Testis (tissue), 3 donors: Measurements from ENCODE around the gene SNAI1. TPM values are rescaled to one million over a fixed set of nuclear protein-coding genes. Genes with fewer than 3 reads are reported as not detected.

ENCODE experiments used
- DNase-seq: peaks from one replicate; pipeline ENCODE4 v3.0.0-alpha.2; 2019
- H3K27ac ChIP-seq, 2 donors: fragments of 200-600 bp; sonication (generic); one replicate each; pipeline ENCODE4 v1.5.1; 2019
- H3K27me3 ChIP-seq: fragments of 200-600 bp; sonication (generic); one replicate; pipeline ENCODE4 v1.5.1; 2019
- H3K36me3 ChIP-seq: fragments of 200-600 bp; sonication (generic); one replicate; pipeline ENCODE4 v1.5.1; 2017; ENCODE audit warnings: low read depth; ENCODE audit errors: missing control alignments
- H3K4me1 ChIP-seq: fragments of 200-600 bp; sonication (generic); one replicate; pipeline ENCODE4 v1.5.1; 2019
- H3K4me3 ChIP-seq, 2 donors: fragments of 200-600 bp; sonication (generic); one replicate each; pipeline ENCODE4 v1.5.1; 2017 to 2019
- H3K9me3 ChIP-seq: fragments of 200-600 bp; sonication (generic); one replicate; pipeline ENCODE4 v1.5.1; 2017
- POLR2A ChIP-seq: fragments of 450-650 bp; IDR thresholded peaks from one replicate; pipeline ENCODE4 v1.6.1; 2017; ENCODE audit warnings: antibody characterized with exemption, mild to moderate bottlenecking, moderate library complexity
- WGBS, 2 donors: methylation state at CpG; one replicate each; pipeline ENCODE4 v1.1.5; 2018; 5-methylcytosine and 5-hydroxymethylcytosine counted together
- intact Hi-C: fragments of 100-400 bp; cut with DNase I; formaldehyde crosslinking; loops from one replicate; pipeline ENCODE4 v1.15.1; 2023; ENCODE audit warnings: low total_unique reads
- polyA plus RNA-seq: library from polyadenylated mRNA; stranded (reverse); fragments of 350-450 nt; fragmentation: Illumina TruSeq; extraction: RNeasy Lipid Tissue Mini Kit (QIAGEN cat#74804); gene quantifications from one replicate; pipeline ENCODE4 v1.2.3, GENCODE V29; 2014; ENCODE audit warnings: low read depth, low replicate concordance; ENCODE audit not compliant: insufficient read depth
- total RNA-seq, 2 donors: library from RNA; depleted of rRNA; stranded (reverse); fragments of >200 nt; gene quantifications; one replicate each; pipeline ENCODE4 v1.2.3, GENCODE V29; 2016
- TF ChIP-seq, protein P1 (sequence below), 3 experiments: fragments of 450-650 bp in 2 of 3; fragments of 200-600 bp in 1 of 3; sonication (generic) in 1 of 3; IDR thresholded peaks; one replicate each; pipeline ENCODE4 v1.5.1; 2016 to 2019; ENCODE audit warnings: antibody characterized with exemption in 3 of 3, mild to moderate bottlenecking in 2 of 3, moderate library complexity in 1 of 3

The SNAI1 gene
- total and polyA plus RNA-seq, 3 donors from 2014 or later: 4.0 to 7.6 (median 7.0) TPM

DNA sequence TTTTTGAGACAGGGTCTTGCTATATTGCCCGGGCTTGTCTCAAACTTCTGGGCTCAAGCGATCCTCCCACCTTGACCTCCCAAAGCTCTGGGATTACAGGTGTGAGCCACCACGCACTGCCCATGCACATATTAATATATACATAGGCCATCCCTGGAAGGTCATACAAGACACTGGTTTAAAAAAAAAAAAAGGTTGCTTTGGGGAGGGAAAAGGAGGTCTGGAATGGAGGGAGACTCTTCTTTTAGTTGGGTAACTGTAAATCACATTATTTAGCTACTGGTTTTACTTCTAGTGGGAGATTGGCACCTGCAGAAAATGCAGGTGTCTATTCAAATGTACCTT, 4.1 kb upstream of the SNAI1 start:
- Histone ChIP-seq H3K4me3 (no peak overlapping the region), H3K27ac (no peak overlapping the region), H3K9me3 (no peaks in the 10 kb centered on the region), H3K4me1 (peaks cover 14% of the 10 kb centered on the region), H3K36me3 (no peaks in the 10 kb centered on the region), H3K27me3 (no peaks in the 10 kb centered on the region)
- WGBS, 2 donors: 72 to 84% methylated on average over 3 of the region's 3 CpGs
- TF ChIP-seq POLR2A: no peak
- TF ChIP-seq, protein P1, sequence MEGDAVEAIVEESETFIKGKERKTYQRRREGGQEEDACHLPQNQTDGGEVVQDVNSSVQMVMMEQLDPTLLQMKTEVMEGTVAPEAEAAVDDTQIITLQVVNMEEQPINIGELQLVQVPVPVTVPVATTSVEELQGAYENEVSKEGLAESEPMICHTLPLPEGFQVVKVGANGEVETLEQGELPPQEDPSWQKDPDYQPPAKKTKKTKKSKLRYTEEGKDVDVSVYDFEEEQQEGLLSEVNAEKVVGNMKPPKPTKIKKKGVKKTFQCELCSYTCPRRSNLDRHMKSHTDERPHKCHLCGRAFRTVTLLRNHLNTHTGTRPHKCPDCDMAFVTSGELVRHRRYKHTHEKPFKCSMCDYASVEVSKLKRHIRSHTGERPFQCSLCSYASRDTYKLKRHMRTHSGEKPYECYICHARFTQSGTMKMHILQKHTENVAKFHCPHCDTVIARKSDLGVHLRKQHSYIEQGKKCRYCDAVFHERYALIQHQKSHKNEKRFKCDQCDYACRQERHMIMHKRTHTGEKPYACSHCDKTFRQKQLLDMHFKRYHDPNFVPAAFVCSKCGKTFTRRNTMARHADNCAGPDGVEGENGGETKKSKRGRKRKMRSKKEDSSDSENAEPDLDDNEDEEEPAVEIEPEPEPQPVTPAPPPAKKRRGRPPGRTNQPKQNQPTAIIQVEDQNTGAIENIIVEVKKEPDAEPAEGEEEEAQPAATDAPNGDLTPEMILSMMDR (IDR thresholded peaks at IDR 0.05): no peak
- DNase-seq: no peak
- intact Hi-C loops: no loop called here

DNA sequence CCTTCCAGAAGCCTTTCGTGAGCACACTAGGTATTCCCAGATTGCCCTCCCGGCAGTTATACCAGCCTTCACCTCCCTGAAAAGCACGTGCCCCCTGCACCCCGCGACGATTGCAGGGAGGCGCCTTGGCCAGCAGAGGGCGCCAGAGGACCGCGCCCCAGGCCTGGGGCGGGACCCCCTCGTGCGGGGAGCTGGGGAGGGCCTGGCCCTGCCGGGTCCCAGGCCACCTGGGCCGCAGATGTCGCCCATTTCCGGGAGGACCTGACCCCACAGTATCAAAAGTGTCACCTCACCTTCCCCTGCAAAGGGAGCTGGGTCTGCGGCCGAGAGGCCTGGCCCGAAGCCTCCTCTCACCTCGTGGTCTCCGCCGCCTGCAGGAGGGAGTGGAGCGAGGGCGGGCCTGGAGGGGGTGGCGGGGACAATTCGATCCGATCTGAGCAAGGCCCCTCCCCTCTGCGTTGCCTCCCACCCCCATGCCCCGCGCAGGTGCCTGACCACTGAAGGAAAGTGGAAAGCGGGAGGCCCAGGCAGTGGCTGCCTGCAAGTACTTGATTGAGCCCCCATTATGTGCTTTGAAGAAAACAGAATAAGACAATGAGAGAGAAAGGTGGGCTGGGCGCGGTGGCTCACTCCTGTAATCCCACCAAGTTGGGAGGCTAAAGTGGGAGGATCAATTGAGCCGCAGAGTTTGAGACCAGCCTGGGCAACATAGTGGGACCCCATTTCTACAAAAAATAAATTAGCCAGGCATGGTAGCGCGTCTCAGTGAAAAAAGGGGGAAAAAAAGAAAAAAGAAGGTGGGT, 3.5 kb upstream of the SNAI1 start:
- TF ChIP-seq POLR2A: no peak
- TF ChIP-seq, protein P1 (IDR thresholded peaks at IDR 0.05): peak; percentile 98 to 100 (median 99)
- Histone ChIP-seq H3K4me3 (peak overlapping the region in 1 of 2 donors; percentile 11), H3K27me3 (no peaks in the 10 kb centered on the region), H3K36me3 (no peaks in the 10 kb centered on the region), H3K27ac (no peak overlapping the region), H3K4me1 (peaks cover 14% of the 10 kb centered on the region), H3K9me3 (no peaks in the 10 kb centered on the region)
- intact Hi-C loops: no loop called here
- WGBS, 2 donors: 20 to 40% methylated on average over 10 to 33 of the region's 37 CpGs
- DNase-seq: peak; percentile 41

DNA sequence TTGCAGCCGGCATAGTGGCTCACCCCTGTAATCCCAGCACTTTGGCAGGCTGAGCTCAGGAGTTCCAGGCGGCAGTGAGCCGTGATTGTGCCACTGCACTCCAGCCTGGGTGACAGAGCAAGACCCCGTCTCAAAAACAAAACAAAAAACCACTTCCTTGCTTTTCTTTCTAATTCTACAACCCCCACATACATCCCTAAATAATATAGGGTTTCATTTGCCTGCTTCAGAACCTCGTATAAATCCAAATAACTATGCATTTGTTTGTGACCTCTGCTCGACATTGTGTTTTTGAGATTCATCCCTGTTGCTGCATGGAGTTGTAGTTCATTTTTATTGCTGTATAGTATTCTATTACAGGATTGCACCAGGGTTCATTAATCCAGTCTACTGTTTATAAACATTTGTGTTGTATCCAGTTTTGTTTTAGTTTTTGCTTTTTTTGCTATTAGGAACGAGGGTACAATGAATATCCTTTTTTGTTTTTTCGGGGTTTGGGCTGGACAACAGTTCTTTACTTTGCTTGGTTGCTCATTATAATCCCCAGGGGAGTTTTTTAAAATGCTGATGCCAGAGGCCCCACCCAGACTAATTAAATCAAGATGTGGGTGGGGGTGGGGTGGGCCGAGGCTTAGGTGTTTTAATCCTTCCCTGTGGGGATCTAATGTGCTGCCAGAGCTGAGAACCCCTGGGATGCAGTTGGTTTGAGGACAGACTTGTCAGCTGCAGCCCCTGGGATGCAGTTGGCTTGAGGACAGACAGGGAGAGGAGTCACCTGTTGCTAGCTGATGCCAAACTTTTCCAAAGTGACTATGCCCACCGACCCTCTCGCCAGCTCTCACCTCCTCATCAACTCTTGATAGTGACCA, 2.4 kb upstream of the SNAI1 start:
- no peak overlapping the region for H3K4me3 ChIP-seq
- WGBS, 2 donors: 71 to 76% methylated on average over 11 of the region's 11 CpGs
- intact Hi-C loops: loop anchor here (5.0 kb wide), 1 partner anchor 92 kb away; no protein-coding TSS in a partner anchor
- DNase-seq: no peak
- H3K27me3 ChIP-seq: no peaks in the 10 kb centered on the region
- no peak overlapping the region for H3K27ac ChIP-seq
- peaks cover 14% of the 10 kb centered on the region for H3K4me1 ChIP-seq
- H3K9me3 ChIP-seq: no peaks in the 10 kb centered on the region
- no peak for TF ChIP-seq POLR2A
- TF ChIP-seq, protein P1 (IDR thresholded peaks at IDR 0.05): no peak
- no peaks in the 10 kb centered on the region for H3K36me3 ChIP-seq

DNA sequence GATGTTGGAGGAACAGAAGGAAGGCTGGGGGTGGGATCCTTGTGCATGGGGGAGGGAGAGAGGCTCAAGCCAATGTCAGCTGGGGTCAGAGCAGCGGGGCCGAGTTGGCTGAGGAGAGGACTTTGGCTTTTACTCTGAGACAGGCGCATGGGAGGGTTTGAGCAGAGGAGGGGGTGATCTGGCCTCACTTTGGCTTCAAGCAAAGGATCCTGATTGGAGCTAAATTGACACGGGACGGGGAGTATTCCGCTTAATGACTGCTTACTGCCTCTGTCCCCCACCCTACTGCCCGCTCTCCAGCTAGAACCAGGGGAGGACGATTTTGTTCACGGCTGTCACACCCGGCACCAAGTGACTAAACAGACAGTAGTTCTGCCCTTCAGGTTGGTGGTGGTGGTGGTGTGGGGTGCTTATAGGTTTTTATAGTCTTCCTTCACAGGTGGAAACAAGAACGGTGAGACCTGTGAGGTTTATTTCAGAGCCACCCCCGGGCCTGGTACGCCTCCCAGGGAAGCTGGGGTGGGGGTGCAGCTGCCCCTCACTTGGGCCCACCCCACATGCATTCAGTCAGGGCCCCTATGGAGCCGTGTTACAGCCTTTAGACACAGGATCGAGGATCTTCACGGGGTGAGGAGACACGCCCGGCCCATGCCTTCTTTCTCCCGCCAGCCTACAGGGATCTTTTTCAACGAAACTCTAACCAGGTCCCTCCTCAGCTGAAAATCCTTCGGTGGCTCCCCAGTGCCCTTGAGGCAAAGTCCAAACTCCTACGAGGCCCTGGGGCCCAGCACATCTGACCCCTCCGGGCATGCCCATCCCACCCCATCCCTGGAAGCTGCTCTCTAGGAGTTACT, 1.3 kb upstream of the SNAI1 start:
- no peak for TF ChIP-seq POLR2A
- TF ChIP-seq, protein P1 (IDR thresholded peaks at IDR 0.05): no peak
- H3K9me3 ChIP-seq: no peaks in the 10 kb centered on the region
- no peaks in the 10 kb centered on the region for H3K36me3 ChIP-seq
- intact Hi-C loops: loop anchor here (5.0 kb wide), 1 partner anchor 91 kb away; no protein-coding TSS in a partner anchor
- H3K27me3 ChIP-seq: no peaks in the 10 kb centered on the region
- 64 to 77% methylated on average over 20 to 23 of the region's 23 CpGs for WGBS, 2 donors
- DNase-seq: no peak
- peaks cover 19% of the 10 kb centered on the region for H3K4me1 ChIP-seq
- H3K4me3 ChIP-seq: no peak overlapping the region
- no peak overlapping the region for H3K27ac ChIP-seq
